HG03159 (cell line): ENCODE results near the gene CADPS.

Experiments
- ATAC-seq: cut with Tn5 transposase; IDR thresholded peaks from one replicate; pipeline ENCODE4 v1.9.1; 2021; ENCODE audit warnings: mild to moderate bottlenecking, moderate library complexity; ENCODE audit not compliant: unreplicated experiment

The CADPS gene

DNA sequence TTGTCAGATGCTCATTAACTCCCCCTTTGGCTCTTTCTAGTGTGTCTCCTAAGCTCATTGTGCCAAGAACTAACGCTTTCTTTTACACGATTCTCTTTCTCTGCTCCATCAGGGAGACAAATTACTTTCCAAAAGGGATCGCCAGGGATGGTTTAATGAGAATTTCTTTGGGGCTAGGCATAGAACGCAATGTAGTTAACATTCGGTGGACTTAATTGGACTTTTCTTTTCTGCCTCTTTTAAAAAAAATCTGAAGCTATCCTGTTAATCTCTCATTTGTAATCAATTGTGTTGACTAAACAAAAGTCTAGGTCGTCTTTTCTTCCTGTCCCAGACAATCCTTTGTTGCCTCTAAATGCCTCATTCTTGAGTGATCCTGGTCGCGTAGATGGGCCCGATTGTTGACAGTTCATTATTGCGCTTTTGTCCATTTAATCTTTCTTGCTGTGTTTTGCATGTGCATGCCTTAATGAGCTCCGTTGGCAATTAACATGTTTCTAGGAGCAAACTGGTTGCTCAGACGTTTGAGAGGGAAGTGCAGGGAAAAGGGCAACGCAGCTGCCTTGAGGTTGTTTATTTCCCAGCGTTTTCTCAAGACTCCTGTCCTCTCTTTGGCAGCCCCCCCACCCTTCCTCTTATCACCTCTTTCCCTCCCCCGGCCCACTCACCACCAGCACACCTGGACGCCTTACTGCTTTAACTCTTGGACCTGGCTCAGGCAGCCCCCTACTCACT lies 509.7 kb downstream of the CADPS start:
- ATAC-seq: no peak

DNA sequence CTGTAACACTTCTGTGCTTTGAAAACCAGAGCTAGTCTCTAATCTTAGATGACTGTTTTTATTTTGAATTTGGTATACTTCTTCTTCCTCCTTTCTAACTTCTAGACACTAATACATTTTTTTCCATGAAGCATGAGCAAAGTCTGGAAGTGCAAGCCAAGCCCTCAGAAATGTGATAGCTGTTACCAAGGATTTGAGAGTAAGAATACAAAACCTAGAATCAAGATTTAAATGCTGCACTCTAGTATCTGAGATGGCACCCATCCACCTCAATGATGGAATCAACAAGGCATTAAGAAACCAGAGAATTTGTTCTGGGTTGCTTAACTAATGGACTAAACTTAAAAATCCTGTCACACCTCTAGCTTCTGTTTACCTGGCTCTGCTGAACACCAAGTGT lies 511.0 kb downstream of the CADPS start:
- ATAC-seq: no peak

DNA sequence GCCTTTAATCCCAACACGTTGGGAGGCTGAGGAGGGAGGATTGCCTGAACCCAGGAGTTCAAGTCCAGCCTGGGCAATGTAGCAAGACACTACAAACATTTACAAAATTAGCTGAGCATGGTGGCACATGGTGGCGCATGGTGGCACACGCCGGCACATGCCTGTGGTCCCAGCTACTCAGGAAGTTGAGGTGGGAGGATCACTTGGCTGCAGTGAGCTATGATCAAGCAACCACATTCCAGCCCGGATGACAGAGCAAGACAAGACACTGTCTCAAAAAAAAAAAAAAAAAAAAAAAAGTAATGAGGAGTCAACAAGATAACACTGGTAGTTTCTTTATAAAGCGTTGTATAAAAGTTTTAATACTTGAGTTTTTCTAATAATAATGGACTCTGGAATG lies 511.9 kb downstream of the CADPS start:
- no peak for ATAC-seq

DNA sequence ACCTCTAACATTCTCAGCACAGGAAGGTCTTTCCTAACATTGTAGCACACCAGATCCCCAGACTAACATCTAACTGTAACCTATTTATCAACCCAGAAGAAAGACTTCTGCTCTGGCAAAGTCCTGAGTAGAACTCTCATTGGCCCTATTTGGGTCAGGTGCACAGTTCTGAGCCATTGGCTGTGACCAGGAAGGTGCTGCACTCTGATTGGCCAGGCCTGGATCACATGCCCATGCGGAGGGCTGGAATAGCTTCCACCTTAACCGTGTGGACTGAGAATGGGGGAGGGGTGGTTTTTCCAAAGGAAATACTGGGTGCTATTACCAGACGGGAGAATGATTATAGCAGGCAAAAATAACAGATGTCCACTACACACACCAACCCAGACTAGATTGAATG lies 513.4 kb downstream of the CADPS start:
- ATAC-seq: peak; percentile 31

DNA sequence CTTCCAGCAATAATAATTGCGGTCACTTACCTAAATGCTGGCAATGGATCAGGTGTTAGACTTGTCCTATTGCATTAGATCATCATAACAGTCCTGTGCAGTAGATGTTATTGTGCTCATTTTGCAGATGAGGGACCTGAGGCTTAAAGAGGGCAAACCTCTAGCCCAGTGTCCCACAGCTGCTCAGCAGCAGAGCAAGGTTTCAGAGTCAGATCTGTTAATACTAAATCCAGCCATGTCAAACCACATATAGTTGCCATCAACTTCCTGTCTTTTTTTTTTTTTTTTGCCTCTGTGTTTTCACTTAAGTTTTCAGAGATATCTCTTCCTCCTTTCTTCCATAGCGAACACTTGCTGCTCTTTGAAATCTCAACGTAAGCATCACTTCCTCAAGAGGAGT lies 514.0 kb downstream of the CADPS start:
- ATAC-seq: peak; percentile 97

DNA sequence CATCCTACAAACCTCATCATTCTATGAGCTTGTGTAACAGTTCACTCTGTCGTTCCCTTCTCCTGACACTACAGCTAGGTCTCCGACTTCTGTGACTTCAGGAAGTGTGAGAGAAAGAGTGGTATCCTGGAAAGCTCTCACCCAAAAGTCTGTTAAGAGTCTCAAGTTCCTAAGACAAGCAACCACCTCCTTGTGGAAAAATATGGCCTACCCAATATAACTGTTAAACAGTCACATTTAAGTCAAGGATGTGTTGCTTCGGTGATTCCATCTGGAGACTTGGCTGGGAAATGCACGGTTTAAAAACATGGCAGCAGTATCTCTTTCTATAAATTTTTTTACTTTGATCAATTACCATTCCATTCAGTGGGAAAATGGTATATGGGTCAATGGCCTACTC lies 515.7 kb downstream of the CADPS start:
- no peak for ATAC-seq

DNA sequence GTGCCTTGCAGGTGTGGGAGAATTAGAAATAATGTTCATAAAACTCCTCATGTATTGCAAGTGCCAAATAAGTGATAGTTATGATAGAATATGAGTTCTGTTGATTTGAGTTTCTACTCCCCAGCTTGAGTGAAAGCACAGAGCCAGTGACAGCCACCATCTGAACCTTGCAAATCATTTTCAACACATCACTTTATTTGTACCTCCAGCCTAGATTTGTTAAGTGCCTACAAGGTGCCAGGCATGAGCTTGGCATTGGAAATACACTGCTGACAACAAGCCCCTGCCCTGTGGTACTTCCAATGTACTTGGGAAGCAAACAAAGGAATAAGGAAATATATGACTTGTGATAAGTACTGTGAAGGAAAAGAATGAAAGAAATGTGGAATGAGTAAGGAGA lies 518.9 kb downstream of the CADPS start:
- no peak for ATAC-seq

DNA sequence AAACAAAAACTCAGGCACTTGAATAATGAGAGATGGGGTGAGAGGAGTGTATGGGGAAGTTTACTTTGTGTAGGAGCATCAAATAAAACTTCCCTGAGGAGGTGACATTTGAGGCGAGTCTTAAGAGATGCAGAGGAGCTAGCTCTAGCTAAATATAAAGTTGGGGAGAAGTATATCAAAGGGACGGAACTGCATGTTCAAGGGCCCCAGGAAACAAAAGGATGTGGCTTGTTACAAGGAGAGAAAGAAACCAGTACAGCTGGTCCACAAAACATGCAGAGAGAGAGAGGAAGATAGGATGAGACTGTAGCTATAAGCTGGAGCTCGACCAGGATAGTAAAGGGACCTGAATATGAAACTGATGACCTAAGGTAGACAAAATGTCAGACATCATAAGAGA lies 519.5 kb downstream of the CADPS start:
- ATAC-seq: no peak
